B cell (primary cell): Measurements from ENCODE around the gene ZNF784.

Experiments used
- CTCF ChIP-seq: fragments of 200-600 bp; IDR thresholded peaks from one replicate; pipeline ENCODE4 v1.8.0; 2022; ENCODE audit warnings: antibody characterized with exemption, mild to moderate bottlenecking
- EZH2 ChIP-seq: IDR thresholded peaks from 2 replicates; pipeline ENCODE4 v1.6.1; 2012; ENCODE audit warnings: borderline replicate concordance, low read depth, mild to moderate bottlenecking, moderate library complexity, low read length; ENCODE audit not compliant: insufficient read depth, poor library complexity, severe bottlenecking

- TF ChIP-seq CTCF (no peak), EZH2 (no peak)
These were observed 23.7 kb downstream of the ZNF784 start for GRCh38 chr19:55600662-55601028.
